KOPT-K1 (cell line): ENCODE data around the gene SPATA31A7.
"Not testable (repeated sequence)": the region's sequence is repeated elsewhere in the genome, so short reads cannot be mapped to it uniquely, and the experiment has no call there.

ENCODE experiments used
- H3K27ac ChIP-seq: fragments of 200-600 bp; sonication (generic); 2 replicates; pipeline ENCODE4 v1.5.1; 2016; ENCODE audit warnings: antibody characterized with exemption, mild to moderate bottlenecking, low read depth, low read length; ENCODE audit not compliant: poor library complexity, severe bottlenecking
- H3K36me3 ChIP-seq: fragments of 200-600 bp; sonication (generic); 2 replicates; pipeline ENCODE4 v1.5.1; 2017; ENCODE audit warnings: antibody characterized with exemption, mild to moderate bottlenecking, low read length, moderate library complexity; ENCODE audit not compliant: insufficient read depth
- H3K9me3 ChIP-seq: fragments of 200-600 bp; sonication (generic); 2 replicates; pipeline ENCODE4 v1.5.1; 2017; ENCODE audit warnings: antibody characterized with exemption, low read length, mild to moderate bottlenecking; ENCODE audit not compliant: insufficient read depth, poor library complexity, severe bottlenecking

Gene SPATA31A7

DNA sequence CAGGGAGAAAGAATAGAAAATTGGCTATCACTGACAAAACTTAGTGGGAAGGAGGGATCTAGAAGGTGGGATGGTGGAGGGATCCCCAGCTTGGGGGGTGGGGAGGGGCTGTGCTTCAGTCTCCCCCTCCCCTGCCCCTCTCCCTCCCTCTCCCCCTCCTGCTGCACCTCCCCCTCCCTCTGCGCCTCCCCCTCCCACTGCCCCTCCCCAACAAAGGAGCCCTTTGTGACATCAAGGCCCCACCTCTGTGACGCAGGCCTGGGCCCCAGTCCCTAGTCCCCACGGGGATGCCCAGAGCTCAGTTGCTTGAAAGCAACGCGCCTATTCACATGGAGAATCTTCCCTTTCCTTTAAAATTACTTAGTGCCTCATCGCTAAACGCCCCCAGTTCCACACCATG lies at the start of gene SPATA31A7:
Gene SPATA31A7, plus strand, starts transcription at position 301 of the 400 bp plus-strand sequence. Its CDS starts 29 bp downstream, at position 330.
- H3K27ac ChIP-seq, H3K36me3 ChIP-seq, H3K9me3 ChIP-seq: not testable (repeated sequence)

DNA sequence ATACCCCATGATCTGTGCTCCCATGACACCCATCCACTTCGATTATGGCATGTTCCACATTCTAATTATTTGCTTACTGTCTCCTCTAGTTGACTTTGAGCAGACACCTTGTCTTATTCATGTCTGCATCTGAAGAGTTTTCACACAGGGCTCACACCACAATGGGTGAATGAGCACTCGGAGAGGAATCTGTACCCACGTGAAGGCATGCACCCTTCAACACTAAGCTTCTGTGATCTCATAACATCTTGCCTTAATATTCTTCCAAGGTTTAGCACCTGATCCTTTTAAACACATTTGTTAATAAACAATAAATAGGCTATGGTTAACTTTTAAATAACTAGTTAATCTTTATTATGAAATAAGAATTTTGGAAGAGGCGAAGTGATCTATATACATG lies 36.6 kb downstream of the SPATA31A7 start:
- not testable (repeated sequence) for H3K36me3 ChIP-seq

More for the DNA sequence above, 36.6 kb downstream of the SPATA31A7 start:
- H3K27ac ChIP-seq, H3K9me3 ChIP-seq: not testable (repeated sequence)
